ENCODE measurements around the gene HSD17B2. TPM values are rescaled to one million over a fixed set of nuclear protein-coding genes. Genes with fewer than 3 reads are reported as not detected.

HSD17B2 gene
- total RNA-seq, 1 donor from 2014 or later, result not detected

DNA sequence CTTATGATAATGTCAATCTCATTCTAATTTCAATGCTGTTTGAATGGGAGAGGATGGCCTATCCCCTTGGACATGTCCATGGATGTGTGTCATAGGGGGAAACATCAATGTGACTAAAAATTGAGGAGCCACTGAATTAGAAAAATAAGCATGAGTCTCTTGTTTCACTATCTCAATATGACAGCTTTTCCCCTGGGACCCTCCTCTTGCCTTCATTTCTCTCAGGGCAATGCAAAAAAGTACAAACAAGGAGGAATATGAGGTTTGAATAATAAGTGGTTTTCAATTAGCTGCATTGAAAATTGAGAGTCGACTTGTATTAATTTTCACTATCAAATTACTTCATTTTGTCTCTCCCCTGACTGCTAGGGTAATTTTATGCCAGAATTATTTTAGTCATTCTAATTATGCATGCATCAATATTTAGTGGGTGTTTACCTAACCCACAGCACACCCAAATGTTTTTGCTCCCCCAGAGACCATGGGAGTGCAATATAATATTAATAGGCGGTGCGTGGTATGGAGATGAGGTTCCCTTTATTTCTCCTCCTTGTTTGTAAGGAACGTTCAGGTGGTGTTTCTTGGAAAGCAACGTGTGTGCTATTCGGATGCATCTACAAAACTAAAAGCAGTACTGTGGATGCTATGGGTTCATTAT, 17.0 kb upstream of the HSD17B2 start:
- intact Hi-C loops (cut with DNase I), result no loop called here
- DNase-seq (ENCODE audit: low spot score), result no peak

DNA sequence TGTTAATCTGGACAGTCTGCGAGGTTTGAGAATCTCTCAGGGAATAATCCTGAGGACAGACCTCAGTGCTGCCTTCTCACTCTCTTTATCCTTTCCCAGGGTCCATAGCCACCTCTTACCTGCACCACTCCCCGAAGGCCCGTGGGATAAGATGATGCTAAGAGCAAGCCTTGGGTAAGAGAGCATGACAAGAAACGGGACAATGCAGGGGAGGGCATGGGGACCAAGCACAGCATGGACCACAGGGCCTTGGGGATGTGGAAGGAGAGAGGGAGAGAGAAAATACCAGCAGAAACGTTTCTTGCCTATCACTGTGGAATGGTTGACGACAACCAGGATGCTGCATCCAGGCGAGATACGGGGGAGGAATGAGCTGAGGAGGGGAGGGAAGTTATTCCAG, 15.5 kb upstream of the HSD17B2 start:
- intact Hi-C loops (cut with DNase I), result no loop called here
- no peak for DNase-seq (ENCODE audit: low spot score)

DNA sequence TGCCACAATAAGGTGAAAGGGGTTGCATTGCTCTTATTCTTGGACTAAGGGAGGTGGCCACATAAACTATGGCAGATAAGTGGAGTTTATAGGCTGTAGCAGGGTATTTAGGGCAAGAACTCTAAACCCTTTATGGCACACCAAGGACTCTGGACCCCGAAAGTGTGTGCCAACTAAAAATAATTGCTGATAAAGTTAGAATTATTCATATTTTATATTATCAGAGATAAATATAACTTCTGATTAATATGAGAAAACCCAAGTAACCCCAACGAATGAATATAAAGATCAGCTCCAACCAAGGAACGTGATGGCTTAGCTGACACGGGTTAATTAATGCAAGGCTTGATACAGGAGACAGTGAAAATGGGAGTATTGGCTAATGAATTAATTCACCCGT, 15.0 kb upstream of the HSD17B2 start:
- DNase-seq (ENCODE audit: low spot score), result no peak

DNA sequence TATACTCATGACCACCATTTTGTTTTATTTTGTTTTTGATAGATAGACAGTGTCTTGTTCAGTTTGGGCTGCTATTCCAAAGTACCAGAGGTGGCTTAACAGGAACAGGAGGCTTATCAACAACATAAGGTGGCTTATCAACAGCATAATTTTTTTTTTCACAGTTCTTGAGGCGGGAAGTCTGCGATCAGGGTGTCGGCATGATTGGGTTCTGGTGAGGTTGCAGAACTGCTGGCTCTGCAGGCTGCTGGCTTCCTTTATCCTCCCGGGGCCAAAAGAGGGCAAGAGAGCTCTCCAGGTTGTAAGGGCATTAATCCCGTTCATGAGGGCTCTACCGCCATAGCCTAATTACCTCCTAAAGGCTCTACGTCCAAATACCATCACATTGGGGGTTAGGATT, 11.8 kb upstream of the HSD17B2 start:
- intact Hi-C loops (cut with DNase I), result no loop called here

More for the DNA sequence above, 15.0 kb upstream of the HSD17B2 start:
- intact Hi-C loops (cut with DNase I), result no loop called here

DNA sequence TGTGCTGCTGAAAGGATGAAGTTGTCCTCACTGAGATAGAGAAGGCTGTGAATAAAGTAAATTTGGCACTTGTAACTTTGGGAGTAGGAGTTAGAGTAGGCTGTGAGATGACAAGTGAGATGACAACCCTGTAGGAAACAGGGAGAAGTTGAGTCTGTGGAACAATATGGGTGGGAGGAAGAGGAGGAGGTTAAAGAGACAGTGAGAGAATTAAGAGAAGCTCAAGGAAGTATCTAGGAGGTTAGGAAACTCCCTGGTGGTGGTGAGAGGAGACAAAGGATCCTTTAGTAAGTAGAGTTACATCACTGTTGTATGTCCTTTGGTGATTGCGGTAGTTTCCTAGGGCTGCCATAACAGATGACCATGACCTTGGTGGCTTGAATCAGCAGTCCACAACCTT, 10.7 kb upstream of the HSD17B2 start:
- intact Hi-C loops (cut with DNase I), result no loop called here

More for the DNA sequence above, 11.8 kb upstream of the HSD17B2 start:
- no peak for DNase-seq (ENCODE audit: low spot score)

DNA sequence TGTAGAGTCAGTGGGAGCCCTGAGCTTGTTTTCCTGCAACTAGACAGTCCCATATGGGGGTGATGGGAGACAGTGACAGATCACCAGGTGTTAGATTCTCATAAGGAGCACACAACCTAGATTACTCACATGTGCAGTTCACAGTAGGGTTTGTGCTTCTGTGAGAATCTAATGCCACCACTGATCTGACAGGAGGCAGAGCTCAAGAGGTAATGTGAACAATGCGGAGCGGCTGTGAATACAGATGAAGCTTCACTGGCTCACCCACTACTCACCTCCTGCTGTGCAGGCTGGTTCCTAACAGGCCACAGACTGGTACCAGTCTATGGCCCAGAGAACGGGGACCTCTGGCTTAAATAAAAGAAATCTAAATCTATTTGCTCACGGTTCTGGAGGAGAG, 10.2 kb upstream of the HSD17B2 start:
- intact Hi-C loops (cut with DNase I), result no loop called here

More for the DNA sequence above, 10.7 kb upstream of the HSD17B2 start:
- no peak for DNase-seq (ENCODE audit: low spot score)

DNA sequence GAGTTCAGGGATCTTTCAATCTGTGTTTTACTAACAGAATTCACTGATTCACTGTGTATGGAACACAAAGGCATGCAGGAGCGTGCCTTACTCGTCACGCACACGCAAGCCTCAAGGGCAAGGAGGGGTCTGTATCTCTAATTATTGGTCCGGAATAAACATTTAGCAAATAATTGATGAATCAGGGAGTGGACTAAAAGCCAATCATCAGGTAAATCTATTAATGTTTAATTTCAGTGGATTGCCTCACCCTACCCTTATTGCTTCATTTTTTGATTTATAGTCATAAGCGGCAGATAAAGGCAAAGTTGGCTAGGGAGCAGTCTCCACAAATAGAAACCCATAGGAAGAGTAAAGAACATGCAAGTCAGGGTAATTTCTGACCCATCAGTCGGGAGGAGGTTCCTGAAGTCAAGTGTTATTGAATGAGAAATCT, 7.4 kb upstream of the HSD17B2 start:
- intact Hi-C loops (cut with DNase I), result no loop called here
- DNase-seq (ENCODE audit: low spot score), result no peak

More for the DNA sequence above, 10.2 kb upstream of the HSD17B2 start:
- no peak for DNase-seq (ENCODE audit: low spot score)

DNA sequence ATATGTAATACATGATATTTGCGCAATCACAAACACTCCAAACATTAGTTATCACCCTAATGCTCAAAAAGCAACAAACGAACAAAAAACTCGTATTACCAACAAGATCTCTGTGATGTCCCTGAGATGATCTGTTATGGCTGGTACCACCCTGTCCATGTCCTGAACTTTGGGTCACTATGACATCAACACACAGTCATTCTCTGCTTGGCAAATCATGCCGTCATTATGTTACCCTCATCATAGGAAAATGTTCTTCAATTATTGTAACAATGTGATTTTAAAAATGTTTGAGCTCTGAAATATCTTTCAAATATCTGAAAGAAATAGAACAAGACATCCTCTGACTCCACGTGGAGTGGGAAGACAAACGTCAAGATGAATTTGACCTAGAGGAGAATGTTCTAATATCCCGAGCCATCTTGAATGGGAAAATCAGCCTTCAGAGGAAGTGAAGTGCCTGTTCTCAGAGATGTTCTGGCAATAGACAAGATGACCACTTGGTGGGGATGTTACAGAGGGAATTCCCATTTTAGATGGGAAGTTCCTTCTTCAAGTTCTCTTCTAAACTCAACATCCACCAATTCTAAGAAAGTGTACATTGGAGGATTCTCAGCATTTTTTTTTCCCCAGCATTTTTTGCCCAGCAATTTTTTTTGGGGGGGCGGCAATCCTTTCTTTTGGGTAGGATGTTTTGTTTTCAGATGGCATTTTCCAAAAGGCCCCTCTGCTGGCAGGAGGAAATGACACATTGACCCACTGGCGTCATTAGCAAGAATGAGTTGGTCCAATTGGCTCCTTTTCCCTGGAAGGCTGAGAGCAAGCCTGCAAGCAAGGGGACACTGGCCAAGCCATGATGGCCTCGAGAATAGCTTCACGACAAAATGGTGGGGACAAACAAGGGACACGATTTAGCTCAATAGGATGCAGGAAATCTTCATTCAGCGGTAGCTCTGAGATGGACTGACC, 3.7 kb upstream of the HSD17B2 start:
- DNase-seq (ENCODE audit: low spot score), result no peak
- intact Hi-C loops (cut with DNase I), result no loop called here

DNA sequence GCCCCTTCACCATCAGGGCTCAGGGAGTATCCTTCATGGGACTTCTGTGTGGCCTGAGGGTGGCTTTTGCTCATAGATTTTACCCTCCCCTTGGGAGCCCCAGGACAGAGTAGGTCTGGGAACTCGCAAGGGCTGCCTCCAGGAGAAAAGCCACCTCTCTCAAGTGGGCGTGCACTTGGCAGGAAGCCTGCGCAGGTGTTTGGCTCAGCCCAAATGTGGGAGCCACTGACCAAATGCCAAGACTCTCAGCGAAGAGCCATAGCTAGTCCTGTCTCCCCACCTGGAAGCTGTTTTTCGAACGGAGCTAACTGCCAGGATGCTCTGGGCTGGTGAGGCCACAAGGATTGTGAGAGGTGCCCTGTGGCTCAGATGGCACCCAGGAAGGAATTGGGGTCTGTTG, 2.0 kb upstream of the HSD17B2 start:
- intact Hi-C loops (cut with DNase I), result no loop called here
- DNase-seq (ENCODE audit: low spot score), result no peak

DNA sequence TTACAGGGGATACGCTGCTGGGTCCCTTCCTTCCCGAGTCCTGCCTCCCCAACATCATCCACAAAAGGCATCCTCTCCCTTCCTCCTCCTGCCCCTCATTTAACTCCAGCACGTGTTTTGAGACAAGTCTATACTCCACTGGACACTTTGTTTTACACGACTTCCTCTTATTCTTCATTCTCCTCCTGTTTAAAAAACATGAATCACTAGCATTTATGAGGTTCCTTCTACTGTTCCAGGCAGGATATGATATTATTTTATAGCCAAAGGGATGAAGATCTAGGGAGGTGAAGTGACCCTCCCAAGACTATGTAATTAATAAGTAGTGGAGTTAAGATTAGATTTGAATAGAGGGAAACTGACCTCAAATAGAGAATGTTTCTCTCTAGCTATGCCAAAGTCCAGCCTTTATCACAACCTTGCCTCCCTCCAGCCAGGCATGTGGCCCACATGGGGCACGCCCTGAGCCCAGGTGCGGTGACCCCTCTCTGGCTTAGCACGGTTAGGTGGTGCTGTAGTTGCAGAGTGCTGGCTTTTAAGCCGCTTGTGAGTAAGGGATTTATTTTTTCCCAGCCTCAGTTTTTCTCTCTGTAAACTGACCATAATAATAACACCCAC, 1.3 kb upstream of the HSD17B2 start:
- intact Hi-C loops (cut with DNase I), result no loop called here

DNA sequence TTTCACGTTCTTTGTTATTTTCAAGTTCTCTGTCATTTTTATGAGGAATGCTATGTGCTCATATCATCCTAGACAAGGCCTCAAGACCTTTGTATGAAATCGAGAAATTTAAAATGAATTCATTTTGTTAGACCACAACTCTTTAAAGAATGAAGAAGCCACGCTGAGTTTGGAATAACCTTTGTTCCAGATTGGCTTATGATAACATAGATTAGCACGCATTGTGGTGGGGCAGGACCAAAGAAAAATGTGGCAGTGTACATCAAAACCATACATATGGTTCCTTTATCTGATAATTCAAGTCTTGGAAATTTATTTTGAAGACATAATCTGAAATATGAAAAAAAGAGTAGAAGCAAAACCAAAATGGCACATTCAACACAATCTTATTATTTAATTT, 2.2 kb downstream of the HSD17B2 start:
- intact Hi-C loops (cut with DNase I), result no loop called here

More for the DNA sequence above, 1.3 kb upstream of the HSD17B2 start:
- no peak for DNase-seq (ENCODE audit: low spot score)

DNA sequence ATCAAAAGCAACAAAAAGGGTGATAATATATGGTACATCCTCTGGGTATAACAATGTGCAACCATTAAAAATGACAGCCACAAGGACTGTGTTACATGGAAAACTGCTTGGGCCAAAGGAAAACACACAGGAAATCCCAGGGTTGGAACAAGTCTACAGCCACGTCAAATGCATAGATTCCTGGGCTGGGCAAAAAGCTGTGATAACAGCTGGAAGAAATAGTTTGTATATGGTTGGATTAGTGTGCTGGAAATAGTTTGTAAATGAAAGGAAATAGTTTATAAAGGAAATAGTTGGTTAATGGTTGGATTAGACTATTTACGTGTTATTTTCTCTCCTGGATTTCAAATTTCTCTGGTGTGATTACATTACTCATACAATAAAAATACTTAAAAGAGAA, 2.6 kb downstream of the HSD17B2 start:
- intact Hi-C loops (cut with DNase I), result no loop called here
- DNase-seq (ENCODE audit: low spot score), result no peak

More for the DNA sequence above, 2.2 kb downstream of the HSD17B2 start:
- DNase-seq (ENCODE audit: low spot score), result no peak

DNA sequence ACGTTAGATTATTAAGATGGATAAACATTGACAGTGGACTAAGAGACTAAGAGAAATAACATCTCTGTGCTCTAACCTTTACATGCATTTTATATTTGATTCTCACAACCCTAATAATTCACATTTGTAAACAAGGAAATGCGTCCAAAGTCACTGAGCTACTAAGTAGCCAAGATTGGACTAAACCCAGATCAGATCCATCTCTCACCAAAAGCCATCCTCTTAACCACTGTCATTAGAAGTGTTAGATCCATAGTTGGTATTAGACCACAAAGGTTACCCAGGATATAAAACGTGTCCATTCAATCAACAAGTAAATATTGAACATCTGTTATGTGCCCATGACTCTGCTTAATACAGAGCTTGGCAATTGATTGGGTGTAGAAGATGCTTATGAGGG, 5.2 kb downstream of the HSD17B2 start:
- no peak for DNase-seq (ENCODE audit: low spot score)
- intact Hi-C loops (cut with DNase I), result no loop called here

DNA sequence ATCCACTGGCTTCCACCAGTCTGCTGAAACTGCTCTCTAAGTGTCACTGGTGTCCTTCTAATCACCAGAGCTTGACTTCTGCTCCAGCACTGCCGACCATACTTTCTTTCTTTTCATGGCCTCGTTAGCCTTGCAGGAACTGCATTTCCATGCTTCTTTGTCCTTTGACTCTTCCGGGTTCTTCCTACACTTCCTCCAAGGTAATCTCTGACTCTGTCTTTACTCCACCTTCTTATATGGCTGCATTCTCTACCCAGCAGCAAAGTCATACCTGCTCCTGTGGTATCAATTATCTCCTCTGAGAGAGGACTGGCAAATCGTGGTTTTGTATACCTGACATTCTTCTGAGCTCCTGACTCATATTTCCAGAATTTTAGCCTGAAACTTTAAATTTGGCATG, 6.5 kb downstream of the HSD17B2 start:
- intact Hi-C loops (cut with DNase I), result no loop called here

DNA sequence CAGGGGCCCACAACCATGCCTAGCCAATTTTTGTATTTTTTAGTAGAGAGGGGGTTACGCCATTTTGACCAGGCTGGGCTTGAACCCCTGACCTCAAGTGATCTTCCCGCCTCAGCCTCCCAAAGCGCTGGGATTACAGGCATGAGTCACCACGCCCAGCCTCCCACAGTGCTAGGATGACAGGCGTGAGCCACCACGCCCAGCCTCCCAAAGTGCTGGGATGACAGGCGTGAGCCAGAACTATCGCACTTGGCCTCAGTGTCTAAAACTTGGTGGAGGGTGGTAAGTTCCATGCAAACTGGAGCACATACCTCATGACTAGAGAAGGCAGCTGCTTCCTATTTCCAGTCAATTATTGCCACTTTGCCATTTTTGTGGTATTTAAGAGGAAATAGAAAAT, 7.1 kb downstream of the HSD17B2 start:
- intact Hi-C loops (cut with DNase I), result no loop called here
- DNase-seq (ENCODE audit: low spot score), result no peak

More for the DNA sequence above, 6.5 kb downstream of the HSD17B2 start:
- DNase-seq (ENCODE audit: low spot score), result no peak

DNA sequence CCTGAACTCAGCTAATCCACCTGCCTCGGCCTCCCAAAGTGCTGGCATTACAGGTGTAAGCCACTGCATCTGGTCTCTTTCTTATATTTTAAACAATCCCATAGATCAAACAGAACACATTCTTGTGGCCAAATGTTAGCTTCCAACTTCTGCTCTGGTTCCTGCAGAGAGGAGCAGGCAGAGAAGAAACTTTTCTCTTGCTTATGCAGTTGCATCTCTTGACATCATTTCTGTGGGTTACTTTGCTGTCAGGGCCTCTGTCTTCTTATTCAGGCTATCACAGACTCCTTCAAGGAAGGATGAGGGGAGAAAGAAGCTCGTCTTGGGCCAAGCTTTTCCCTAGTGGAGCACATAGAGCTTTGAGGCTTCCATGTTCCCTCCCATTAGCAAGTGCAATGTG, 7.8 kb downstream of the HSD17B2 start:
- intact Hi-C loops (cut with DNase I), result no loop called here
- DNase-seq (ENCODE audit: low spot score), result no peak

DNA sequence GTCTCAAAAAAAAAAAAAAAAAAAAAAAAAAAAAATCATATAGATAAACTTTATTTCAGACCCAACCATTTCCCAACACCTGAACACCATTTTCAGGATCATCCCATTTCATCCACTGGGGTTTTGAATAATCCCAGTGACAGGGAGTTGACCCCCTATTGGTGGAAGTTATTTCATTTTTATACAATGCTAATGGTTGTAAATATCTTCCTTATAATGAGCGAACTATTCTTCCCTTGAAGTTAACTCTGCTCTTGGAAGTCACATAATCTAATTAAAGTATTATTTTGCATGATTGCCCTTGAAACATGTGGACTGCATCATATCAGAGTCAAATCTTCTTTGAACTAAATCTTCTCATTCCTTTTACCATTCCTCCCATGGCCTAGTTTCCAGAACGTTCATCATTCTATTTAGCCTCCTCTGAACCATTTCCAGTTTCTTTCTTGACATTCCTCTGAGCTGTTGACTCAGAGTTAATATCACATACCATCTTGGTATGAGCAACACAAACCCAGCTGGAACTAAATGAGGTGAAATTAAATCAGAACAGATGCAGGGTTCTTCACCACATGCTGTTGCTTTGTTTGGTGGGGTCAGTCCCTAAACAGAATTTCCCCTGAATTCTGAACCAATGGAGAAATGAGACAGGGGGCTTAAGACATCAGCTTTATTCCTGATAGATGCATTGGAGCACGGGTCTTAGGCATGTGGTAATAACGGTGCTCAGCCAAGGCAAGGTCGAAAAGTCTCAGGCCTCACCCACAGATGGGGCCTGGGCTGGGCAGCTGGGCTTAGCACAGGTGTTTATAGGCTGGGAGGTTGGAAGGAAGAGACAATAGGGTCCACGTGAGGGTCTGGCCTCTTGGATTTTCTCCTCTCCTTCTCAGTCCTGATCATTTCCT, 8.9 kb downstream of the HSD17B2 start:
- intact Hi-C loops (cut with DNase I), result no loop called here

DNA sequence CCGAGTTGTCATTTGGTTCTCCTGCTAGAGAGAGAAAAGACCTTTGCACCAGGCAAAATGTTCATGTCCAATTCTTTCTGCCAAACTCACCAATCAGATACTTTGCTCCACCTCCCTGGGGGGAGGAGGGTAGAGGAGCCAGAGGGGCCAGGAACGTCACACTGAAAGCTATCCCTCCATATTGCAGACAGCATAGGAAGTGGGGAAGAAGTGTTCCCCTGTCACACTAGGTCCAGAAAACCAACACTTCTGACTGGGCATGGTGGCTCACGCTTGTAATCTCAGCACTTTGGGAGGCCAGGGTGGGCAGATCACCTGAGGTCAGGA, 9.5 kb downstream of the HSD17B2 start:
- intact Hi-C loops (cut with DNase I), result no loop called here
- DNase-seq (ENCODE audit: low spot score), result no peak

More for the DNA sequence above, 8.9 kb downstream of the HSD17B2 start:
- no peak for DNase-seq (ENCODE audit: low spot score)

DNA sequence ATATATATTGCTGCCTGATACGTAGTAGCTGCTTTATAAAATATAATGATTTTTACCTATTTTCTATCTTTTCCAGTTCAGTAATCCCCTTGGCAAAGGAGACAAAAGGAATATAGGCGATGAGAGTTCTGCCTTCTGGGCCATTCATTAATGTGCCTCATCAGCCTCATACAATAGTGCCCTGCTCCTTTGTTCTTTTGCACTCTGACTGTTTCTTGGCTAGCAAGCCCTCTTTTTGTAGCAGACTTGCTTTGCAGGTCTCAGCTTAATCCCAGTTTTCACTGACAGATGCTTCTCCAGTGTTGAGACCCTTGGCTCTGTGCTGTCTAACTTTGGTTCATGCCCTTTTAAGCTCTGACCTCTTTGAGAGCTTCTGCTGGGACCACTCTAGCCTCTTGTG, 10.4 kb downstream of the HSD17B2 start:
- intact Hi-C loops (cut with DNase I), result no loop called here
- DNase-seq (ENCODE audit: low spot score), result no peak

All from cardiac septum (tissue), 1 donor.